Endothelial cell (in vitro differentiated cells): ENCODE data around the gene LYPD5. TPM values are rescaled to one million over a fixed set of nuclear protein-coding genes. Genes with fewer than 3 reads are reported as not detected.

Experiments
- DNase-seq: peaks from one replicate; pipeline ENCODE4 v3.0.0; 2021; ENCODE audit warnings: low spot score
- H3K27ac Mint-ChIP-seq: one replicate; pipeline ENCODE4 v1.8.0; 2021; ENCODE audit warnings: mixed read lengths, inconsistent platforms; ENCODE audit not compliant: unreplicated experiment
- H3K27me3 Mint-ChIP-seq: one replicate; pipeline ENCODE4 v1.8.0; 2021; ENCODE audit warnings: mild to moderate bottlenecking, moderate library complexity, mixed read lengths, inconsistent platforms; ENCODE audit not compliant: unreplicated experiment
- H3K36me3 Mint-ChIP-seq: one replicate; pipeline ENCODE4 v1.8.0; 2021; ENCODE audit warnings: mild to moderate bottlenecking, low read depth, mixed read lengths, inconsistent platforms; ENCODE audit not compliant: unreplicated experiment
- H3K4me1 Mint-ChIP-seq: one replicate; pipeline ENCODE4 v1.8.0; 2021; ENCODE audit warnings: mild to moderate bottlenecking, mixed read lengths, inconsistent platforms; ENCODE audit not compliant: unreplicated experiment
- H3K4me3 Mint-ChIP-seq: one replicate; pipeline ENCODE4 v1.8.0; 2021; ENCODE audit warnings: mild to moderate bottlenecking, mixed read lengths, inconsistent platforms; ENCODE audit not compliant: unreplicated experiment
- H3K9me3 Mint-ChIP-seq: one replicate; pipeline ENCODE4 v1.8.0; 2021; ENCODE audit warnings: mixed read lengths, inconsistent platforms; ENCODE audit not compliant: unreplicated experiment
- CTCF ChIP-seq: fragments of 200-600 bp; sonication (generic); IDR thresholded peaks from one replicate; pipeline ENCODE4 v1.5.0; 2021; ENCODE audit warnings: antibody characterized with exemption; ENCODE audit not compliant: unreplicated experiment
- total RNA-seq: library from RNA; stranded (reverse); fragmentation: NEBNext Ultra II Directional; extraction: Animal tissue kit (Norgen Biotek cat#: 25700); gene quantifications from one replicate; pipeline ENCODE4 v1.2.1, GENCODE V29; 2021; ENCODE audit not compliant: unreplicated experiment

LYPD5 gene
- total RNA-seq, 1 donor from 2014 or later: not detected

- DNase-seq: no peak
- Mint-ChIP-seq H3K4me1 (peaks cover 6% of the 10 kb centered on the region), H3K27ac (no peak overlapping the region), H3K4me3 (peak overlapping the region; percentile 42), H3K9me3 (no peaks in the 10 kb centered on the region), H3K36me3 (peaks cover 8% of the 10 kb centered on the region), H3K27me3 (peaks cover 11% of the 10 kb centered on the region)
- TF ChIP-seq CTCF: no peak
These were observed 17.8 kb downstream of the LYPD5 start for GRCh38 chr19:43784241-43784980.

- H3K4me1 Mint-ChIP-seq: peaks cover 9% of the 10 kb centered on the region
- H3K27ac Mint-ChIP-seq: no peak overlapping the region
- peaks cover 8% of the 10 kb centered on the region for H3K36me3 Mint-ChIP-seq
- peaks cover 14% of the 10 kb centered on the region for H3K27me3 Mint-ChIP-seq
- no peak overlapping the region for H3K4me3 Mint-ChIP-seq
- TF ChIP-seq CTCF: no peak
- no peaks in the 10 kb centered on the region for H3K9me3 Mint-ChIP-seq
- DNase-seq: no peak
These were observed 18.6 kb downstream of the LYPD5 start for GRCh38 chr19:43783636-43784035.

GRCh38 chr19:43782689-43783231 is 19.5 kb downstream of the LYPD5 start:
- Mint-ChIP-seq H3K27ac (no peak overlapping the region), H3K36me3 (peaks cover 8% of the 10 kb centered on the region), H3K4me1 (peaks cover 16% of the 10 kb centered on the region), H3K9me3 (no peaks in the 10 kb centered on the region), H3K27me3 (peaks cover 16% of the 10 kb centered on the region), H3K4me3 (no peak overlapping the region)
- TF ChIP-seq CTCF: no peak
- DNase-seq: no peak

- no peak for DNase-seq
- peaks cover 19% of the 10 kb centered on the region for H3K4me1 Mint-ChIP-seq
- peaks cover 8% of the 10 kb centered on the region for H3K36me3 Mint-ChIP-seq
- peak overlapping the region; percentile 54 for H3K27ac Mint-ChIP-seq
- H3K4me3 Mint-ChIP-seq: peak overlapping the region; percentile 31
- TF ChIP-seq CTCF: no peak
- no peaks in the 10 kb centered on the region for H3K9me3 Mint-ChIP-seq
- peaks cover 16% of the 10 kb centered on the region for H3K27me3 Mint-ChIP-seq
These were observed 20.0 kb downstream of the LYPD5 start for GRCh38 chr19:43782311-43782660.

- H3K9me3 Mint-ChIP-seq: no peaks in the 10 kb centered on the region
- H3K27me3 Mint-ChIP-seq: peaks cover 19% of the 10 kb centered on the region
- peak overlapping the region; percentile 45 for H3K4me3 Mint-ChIP-seq
- peaks cover 8% of the 10 kb centered on the region for H3K36me3 Mint-ChIP-seq
- TF ChIP-seq CTCF: no peak
- H3K4me1 Mint-ChIP-seq: peaks cover 23% of the 10 kb centered on the region
- H3K27ac Mint-ChIP-seq: peak overlapping the region; percentile 54
- DNase-seq: no peak
These were observed 20.5 kb downstream of the LYPD5 start for GRCh38 chr19:43781630-43782310.
